Astrocyte of the spinal cord (primary cell): ENCODE data around the gene SCNN1B.

ENCODE experiments used
- DNase-seq: peaks from one replicate; pipeline ENCODE4 v3.0.0; 2011; ENCODE audit warnings: low read depth, low spot score
- H3K4me3 ChIP-seq: 2 replicates; pipeline ENCODE4 v1.5.1; 2011; ENCODE audit warnings: low read depth, mild to moderate bottlenecking, low read length, moderate library complexity
- in situ Hi-C: cut with HindIII; loops from 2 replicates; pipeline ENCODE4 v1.10.0; 2017; ENCODE audit warnings: low sequenced_read_pairs
- TF ChIP-seq, protein P1 (sequence below): IDR thresholded peaks from 2 replicates; pipeline ENCODE4 v1.5.1; 2012; ENCODE audit warnings: low read depth, mild to moderate bottlenecking, low read length, inconsistent platforms

The SCNN1B gene

GRCh38 chr16:23286131-23286532, 16.0 kb upstream of the SCNN1B start:
- in situ Hi-C loops = no loop called here
- TF ChIP-seq, protein P1, sequence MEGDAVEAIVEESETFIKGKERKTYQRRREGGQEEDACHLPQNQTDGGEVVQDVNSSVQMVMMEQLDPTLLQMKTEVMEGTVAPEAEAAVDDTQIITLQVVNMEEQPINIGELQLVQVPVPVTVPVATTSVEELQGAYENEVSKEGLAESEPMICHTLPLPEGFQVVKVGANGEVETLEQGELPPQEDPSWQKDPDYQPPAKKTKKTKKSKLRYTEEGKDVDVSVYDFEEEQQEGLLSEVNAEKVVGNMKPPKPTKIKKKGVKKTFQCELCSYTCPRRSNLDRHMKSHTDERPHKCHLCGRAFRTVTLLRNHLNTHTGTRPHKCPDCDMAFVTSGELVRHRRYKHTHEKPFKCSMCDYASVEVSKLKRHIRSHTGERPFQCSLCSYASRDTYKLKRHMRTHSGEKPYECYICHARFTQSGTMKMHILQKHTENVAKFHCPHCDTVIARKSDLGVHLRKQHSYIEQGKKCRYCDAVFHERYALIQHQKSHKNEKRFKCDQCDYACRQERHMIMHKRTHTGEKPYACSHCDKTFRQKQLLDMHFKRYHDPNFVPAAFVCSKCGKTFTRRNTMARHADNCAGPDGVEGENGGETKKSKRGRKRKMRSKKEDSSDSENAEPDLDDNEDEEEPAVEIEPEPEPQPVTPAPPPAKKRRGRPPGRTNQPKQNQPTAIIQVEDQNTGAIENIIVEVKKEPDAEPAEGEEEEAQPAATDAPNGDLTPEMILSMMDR = no peak
- peak; percentile 12 for DNase-seq
- H3K4me3 ChIP-seq = no peak overlapping the region

DNA sequence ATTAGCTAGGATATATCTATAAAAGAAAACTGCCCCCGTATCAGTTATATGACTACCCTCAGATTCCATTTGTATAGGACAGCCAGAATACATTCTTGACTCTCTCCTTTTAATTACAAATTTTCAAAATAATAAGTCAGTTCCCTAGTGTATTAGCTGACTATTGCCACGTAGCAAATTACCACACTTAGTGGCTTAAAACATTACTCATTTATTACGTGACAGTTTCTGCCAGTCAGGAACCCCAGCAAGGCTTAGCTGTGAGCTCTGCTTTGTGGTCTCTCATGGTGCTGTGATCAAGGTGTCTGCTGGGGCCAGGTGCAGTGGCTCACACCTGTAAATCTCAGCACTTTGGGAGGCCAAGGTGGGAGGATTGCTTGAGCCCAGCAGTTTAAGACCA, 13.9 kb upstream of the SCNN1B start:
- TF ChIP-seq, protein P1 = no peak
- DNase-seq = no peak
- H3K4me3 ChIP-seq = no peak overlapping the region
- in situ Hi-C loops = no loop called here

- H3K4me3 ChIP-seq = no peak overlapping the region
- DNase-seq = no peak
- in situ Hi-C loops = no loop called here
- TF ChIP-seq, protein P1 = no peak
Measured at GRCh38 chr16:23288726-23289512, 13.2 kb upstream of the SCNN1B start.

- in situ Hi-C loops = no loop called here
- no peak for DNase-seq
- TF ChIP-seq, protein P1 = no peak
- no peak overlapping the region for H3K4me3 ChIP-seq
Measured at GRCh38 chr16:23290189-23291062, 11.7 kb upstream of the SCNN1B start.

DNA sequence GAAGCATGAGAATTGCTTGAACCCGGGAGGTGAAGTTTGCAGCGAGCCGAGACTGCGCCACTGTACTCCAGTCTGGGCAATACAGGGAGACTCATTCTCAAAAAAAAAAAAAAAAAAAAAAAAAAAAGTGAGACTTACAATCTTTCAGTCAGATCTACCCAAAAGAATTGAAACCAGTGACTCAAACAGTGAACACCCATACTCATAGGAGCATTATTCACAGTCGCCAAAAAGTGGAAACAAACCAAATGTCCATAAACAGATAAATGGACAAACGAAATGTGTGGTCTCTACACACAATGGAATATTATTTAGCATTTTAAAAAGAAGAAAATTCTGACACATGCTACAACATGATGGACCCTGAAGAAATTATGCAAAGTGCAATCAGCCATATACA, 9.1 kb upstream of the SCNN1B start:
- TF ChIP-seq, protein P1 = no peak
- H3K4me3 ChIP-seq = no peak overlapping the region
- in situ Hi-C loops = no loop called here
- DNase-seq = no peak

DNA sequence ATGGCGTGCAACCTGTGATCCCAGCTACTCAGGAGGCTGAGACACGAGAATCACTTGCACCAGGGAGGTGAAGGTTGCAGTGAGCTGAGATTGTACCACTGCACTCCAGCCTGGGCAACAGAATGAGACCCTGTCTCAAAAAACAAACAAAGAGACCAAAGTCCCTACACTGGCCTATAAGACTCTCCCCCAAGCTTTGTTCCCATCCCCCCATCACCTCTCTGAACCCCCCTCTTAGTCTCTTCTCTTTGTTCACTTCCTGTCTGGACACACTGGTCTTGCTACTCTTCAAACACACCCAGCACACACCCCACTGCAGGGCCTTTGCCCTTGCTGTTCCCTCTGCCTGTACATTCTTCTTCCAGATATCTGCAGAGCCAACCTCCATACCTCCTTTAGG, 7.8 kb upstream of the SCNN1B start:
- no peak overlapping the region for H3K4me3 ChIP-seq
- DNase-seq = no peak
- in situ Hi-C loops = no loop called here
- TF ChIP-seq, protein P1 = no peak
